ENCODE measurements around the gene COQ6. TPM values are rescaled to one million over a fixed set of nuclear protein-coding genes. Genes with fewer than 3 reads are reported as not detected.
"Not testable (repeated sequence)": the region's sequence is repeated elsewhere in the genome, so short reads cannot be mapped to it uniquely, and the experiment has no call there.

Gene COQ6
- total RNA-seq, 1 donor from 2014 or later, result 21.6 TPM

DNA sequence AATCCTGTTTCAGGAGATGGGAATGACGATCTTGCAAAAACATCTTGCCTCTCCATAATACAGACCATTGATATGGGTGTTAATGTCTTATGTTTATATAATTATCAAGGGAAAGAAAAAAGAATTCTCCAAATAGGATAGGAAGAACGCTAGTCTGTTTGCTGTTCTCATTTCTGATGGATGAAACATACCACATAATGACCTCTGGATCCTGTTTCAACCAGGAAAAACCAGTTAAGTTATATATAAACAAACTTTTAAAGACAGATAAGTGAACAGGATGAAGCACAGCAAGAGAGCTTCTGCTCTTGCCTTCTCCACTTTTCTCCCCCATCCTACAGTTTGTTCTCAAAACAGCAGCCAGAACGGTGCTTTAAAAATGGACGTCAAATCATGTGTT lies 27.8 kb downstream of the COQ6 start:
- no peak overlapping the region for H3K4me3 ChIP-seq
- H3K27ac ChIP-seq, result no peak overlapping the region
- no peak for ATAC-seq
- no peaks in the 10 kb centered on the region for H3K27me3 ChIP-seq
- intact Hi-C loops (cut with DNase I), result no loop called here
- peaks cover 25% of the 10 kb centered on the region for H3K36me3 ChIP-seq
- TF ChIP-seq, protein P1, sequence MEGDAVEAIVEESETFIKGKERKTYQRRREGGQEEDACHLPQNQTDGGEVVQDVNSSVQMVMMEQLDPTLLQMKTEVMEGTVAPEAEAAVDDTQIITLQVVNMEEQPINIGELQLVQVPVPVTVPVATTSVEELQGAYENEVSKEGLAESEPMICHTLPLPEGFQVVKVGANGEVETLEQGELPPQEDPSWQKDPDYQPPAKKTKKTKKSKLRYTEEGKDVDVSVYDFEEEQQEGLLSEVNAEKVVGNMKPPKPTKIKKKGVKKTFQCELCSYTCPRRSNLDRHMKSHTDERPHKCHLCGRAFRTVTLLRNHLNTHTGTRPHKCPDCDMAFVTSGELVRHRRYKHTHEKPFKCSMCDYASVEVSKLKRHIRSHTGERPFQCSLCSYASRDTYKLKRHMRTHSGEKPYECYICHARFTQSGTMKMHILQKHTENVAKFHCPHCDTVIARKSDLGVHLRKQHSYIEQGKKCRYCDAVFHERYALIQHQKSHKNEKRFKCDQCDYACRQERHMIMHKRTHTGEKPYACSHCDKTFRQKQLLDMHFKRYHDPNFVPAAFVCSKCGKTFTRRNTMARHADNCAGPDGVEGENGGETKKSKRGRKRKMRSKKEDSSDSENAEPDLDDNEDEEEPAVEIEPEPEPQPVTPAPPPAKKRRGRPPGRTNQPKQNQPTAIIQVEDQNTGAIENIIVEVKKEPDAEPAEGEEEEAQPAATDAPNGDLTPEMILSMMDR (IDR thresholded peaks at IDR 0.05), result no peak
- no peaks in the 10 kb centered on the region for H3K4me1 ChIP-seq
- no peak for DNase-seq
- H3K9me3 ChIP-seq, result no peaks in the 10 kb centered on the region

DNA sequence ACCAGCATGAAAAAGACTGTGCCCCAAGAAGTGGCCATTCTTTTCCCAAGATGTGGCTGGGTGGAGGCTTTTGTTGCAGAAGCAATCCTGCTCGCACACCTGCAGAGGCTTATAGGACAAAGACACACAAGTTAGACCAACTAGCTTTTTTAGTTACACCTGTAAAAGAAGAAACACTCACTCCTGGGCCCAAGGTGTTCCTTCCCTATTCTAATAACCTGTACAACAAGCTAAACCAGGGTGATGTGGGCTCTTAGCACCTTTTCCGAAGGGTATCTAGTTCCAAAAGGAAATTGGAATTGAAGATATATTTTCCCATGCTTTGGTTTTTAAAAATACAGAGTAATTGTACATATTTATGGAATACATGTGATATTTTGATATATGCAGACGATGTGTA lies 38.0 kb downstream of the COQ6 start:
- Histone ChIP-seq H3K27ac (no peak overlapping the region), H3K36me3 (peaks cover 24% of the 10 kb centered on the region), H3K4me3 (no peak overlapping the region), H3K9me3 (no peaks in the 10 kb centered on the region), H3K4me1 (no peaks in the 10 kb centered on the region), H3K27me3 (no peaks in the 10 kb centered on the region)
- no peak for DNase-seq
- no peak for ATAC-seq
- TF ChIP-seq, protein P1 (IDR thresholded peaks at IDR 0.05), result no peak
- intact Hi-C loops (cut with DNase I), result no loop called here

DNA sequence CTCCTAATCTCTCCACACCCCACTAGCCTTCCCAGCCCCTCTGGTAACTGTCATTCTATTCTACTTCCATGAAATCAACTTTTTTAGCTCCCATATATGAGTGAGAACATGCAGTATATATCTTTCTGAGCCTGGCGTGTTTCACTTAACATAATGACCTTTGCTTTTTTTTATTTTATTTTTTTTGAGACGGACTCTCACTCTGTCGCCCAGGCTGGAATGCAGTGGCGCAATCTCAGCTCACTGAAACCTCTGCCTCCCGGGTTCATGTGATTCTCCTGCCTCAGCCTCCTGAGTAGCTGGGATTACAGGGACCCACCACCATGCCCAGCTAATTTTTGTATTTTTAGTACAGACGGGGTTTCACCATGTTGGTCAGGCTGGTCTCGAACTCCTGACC lies 38.6 kb downstream of the COQ6 start:
- H3K4me3 ChIP-seq; H3K27ac ChIP-seq; DNase-seq; ATAC-seq; H3K27me3 ChIP-seq; intact Hi-C loops (cut with DNase I); H3K4me1 ChIP-seq; H3K9me3 ChIP-seq: not testable (repeated sequence)
- H3K36me3 ChIP-seq, result peaks cover 24% of the 10 kb centered on the region

DNA sequence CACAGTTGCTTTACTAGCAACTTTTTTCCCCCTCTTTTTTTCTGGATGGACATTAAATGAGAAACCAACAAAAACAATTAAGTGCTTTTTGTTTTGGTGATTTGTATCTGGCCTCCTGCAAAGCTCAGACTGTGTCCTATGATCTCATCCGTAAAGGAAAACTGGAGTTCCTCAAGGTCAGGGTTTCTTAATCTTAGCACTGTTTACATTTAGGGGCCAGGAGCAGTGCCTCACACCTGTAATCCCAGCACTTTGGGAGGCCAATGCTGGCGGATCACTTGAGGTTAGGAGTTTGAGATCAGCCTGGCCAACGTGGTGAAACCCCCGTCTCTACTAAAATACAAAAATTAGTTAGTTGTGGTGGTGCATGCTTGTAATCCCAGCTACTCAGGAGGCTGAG lies 41.0 kb downstream of the COQ6 start:
- intact Hi-C loops (cut with DNase I), result no loop called here
- H3K36me3 ChIP-seq, result peaks cover 17% of the 10 kb centered on the region
- DNase-seq (no peak), ATAC-seq (no peak)
- H3K4me1 ChIP-seq, result no peaks in the 10 kb centered on the region
- H3K9me3 ChIP-seq, result no peaks in the 10 kb centered on the region
- no peak overlapping the region for H3K27ac ChIP-seq
- no peak overlapping the region for H3K4me3 ChIP-seq
- TF ChIP-seq, protein P1 (IDR thresholded peaks at IDR 0.05), result no peak
- H3K27me3 ChIP-seq, result no peaks in the 10 kb centered on the region

DNA sequence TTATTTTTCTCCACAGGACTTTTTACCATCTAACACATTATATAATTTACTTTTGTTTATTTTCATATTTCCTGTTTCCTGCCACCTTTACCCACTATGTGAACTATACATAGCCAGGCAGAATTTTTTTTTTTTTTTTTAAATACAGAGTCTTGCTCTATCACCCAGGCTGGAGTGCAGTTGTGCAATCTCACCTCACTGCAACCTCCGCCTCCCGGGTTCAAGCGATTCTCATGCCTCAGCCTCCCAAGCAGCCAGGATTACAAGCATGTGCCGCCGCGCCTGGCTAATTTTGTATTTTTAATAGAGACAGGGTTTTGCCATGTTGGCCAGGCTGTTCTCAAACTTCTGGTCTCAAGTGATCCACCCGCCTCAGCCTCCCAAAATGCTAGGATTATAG lies 44.8 kb downstream of the COQ6 start:
- ATAC-seq; H3K27ac ChIP-seq; DNase-seq; H3K27me3 ChIP-seq; intact Hi-C loops (cut with DNase I); H3K36me3 ChIP-seq; H3K9me3 ChIP-seq; H3K4me1 ChIP-seq; H3K4me3 ChIP-seq: not testable (repeated sequence)

DNA sequence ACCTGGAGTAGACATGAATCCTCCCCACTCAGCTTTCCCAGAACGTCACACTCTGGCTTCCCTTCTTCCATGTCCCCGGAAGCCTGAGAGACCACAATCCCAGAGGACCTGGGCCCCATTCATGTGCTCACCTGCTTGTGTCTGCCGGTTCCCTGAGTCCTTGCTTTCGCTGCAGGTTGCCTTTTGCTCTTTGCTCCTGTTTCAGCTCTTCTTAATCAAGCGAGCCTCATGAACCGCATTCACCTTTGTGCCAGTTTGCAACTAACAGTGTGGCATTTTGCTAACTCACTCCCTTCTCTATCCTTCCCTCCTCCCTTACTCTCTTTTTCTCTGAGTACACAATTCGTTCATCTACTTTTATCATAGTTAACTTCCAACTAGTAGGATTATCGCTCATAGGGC lies 45.9 kb downstream of the COQ6 start:
- no peaks in the 10 kb centered on the region for H3K9me3 ChIP-seq
- ATAC-seq, result no peak
- TF ChIP-seq, protein P1 (IDR thresholded peaks at IDR 0.05), result no peak
- H3K4me1 ChIP-seq, result no peaks in the 10 kb centered on the region
- no peak overlapping the region for H3K4me3 ChIP-seq
- DNase-seq, result no peak
- H3K27ac ChIP-seq, result no peak overlapping the region
- peaks cover 5% of the 10 kb centered on the region for H3K36me3 ChIP-seq
- intact Hi-C loops (cut with DNase I), result no loop called here
- H3K27me3 ChIP-seq, result no peaks in the 10 kb centered on the region

DNA sequence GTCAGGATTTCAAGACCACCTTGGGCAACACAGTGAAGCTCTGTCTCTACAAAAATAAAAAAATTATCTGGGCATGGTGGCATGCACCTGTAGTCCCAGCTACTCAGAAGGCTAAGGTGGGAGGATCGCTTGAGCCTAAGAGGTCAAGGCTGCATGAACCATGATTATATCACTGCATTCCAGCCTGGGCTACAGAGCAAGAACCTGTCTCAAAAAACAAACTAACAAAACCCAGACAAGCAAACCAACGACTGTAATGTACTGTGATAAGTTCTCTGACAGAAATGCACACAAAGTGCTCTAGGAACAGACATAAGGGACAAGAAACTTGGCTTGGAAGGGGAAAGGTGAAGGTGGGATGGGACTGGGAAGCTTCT lies 46.6 kb downstream of the COQ6 start:
- Histone ChIP-seq H3K9me3 (no peaks in the 10 kb centered on the region), H3K27ac (no peak overlapping the region), H3K4me3 (no peak overlapping the region), H3K4me1 (no peaks in the 10 kb centered on the region), H3K36me3 (peaks cover 5% of the 10 kb centered on the region), H3K27me3 (no peaks in the 10 kb centered on the region)
- no peak for ATAC-seq
- TF ChIP-seq, protein P1 (IDR thresholded peaks at IDR 0.05), result no peak
- intact Hi-C loops (cut with DNase I), result no loop called here
- DNase-seq, result no peak
